GM12891 (cell line): ENCODE data around the gene ARL9.

Source experiments
- POLR2A ChIP-seq: IDR thresholded peaks from 2 replicates; pipeline ENCODE4 v1.6.1; 2011; ENCODE audit warnings: low read depth, low read length, control low read depth
- POU2F2 ChIP-seq: IDR thresholded peaks from 2 replicates; pipeline ENCODE4 v1.6.1; 2011; ENCODE audit warnings: low read depth, mild to moderate bottlenecking, control low read depth, low read length, moderate library complexity
- SPI1 ChIP-seq: IDR thresholded peaks from 2 replicates; pipeline ENCODE4 v1.6.1; 2011; ENCODE audit warnings: low read depth, low read length, control low read depth

- TF ChIP-seq POLR2A (no peak), POU2F2 (no peak), SPI1 (no peak)
Measured at GRCh38 chr4:56540826-56541225, 35.2 kb downstream of the ARL9 start.
